ENCODE data around the gene ZDHHC14.

DNA sequence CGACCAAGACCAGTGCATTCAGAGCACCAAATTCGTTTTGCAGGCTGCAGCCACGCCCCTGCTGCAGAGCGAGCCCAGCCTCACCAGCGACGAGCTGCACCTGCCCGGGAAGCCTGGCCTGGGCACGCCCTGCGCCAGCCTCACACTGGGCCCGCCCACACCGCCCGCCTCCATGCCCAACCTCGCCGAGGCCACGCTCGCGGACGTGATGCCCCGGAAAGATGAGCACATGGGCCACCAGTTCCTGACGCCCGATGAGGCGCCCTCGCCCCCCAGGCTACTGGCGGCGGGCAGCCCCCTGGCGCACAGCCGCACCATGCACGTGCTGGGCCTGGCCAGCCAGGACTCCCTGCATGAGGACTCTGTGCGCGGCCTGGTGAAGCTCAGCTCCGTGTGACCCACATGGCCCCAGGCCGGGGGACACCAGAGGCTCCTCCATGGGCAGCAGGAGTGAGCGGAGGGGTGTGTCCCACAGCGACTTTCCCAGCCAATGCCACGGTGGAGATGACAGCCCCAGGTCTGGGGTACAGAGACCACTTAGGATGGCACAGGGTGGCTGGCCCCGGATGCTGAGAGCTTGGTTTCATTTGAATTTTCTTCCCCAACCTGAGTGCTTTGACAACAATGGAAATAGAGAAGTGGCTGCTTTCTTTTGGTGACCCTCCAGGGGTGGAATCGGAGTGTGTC lies 291.9 kb downstream of the ZDHHC14 start:
- TF ChIP-seq EP300 (IDR thresholded peaks at IDR 0.05) (no peak), POLR2A (IDR thresholded peaks at IDR 0.05) (no peak)
- TF ChIP-seq, protein P1, sequence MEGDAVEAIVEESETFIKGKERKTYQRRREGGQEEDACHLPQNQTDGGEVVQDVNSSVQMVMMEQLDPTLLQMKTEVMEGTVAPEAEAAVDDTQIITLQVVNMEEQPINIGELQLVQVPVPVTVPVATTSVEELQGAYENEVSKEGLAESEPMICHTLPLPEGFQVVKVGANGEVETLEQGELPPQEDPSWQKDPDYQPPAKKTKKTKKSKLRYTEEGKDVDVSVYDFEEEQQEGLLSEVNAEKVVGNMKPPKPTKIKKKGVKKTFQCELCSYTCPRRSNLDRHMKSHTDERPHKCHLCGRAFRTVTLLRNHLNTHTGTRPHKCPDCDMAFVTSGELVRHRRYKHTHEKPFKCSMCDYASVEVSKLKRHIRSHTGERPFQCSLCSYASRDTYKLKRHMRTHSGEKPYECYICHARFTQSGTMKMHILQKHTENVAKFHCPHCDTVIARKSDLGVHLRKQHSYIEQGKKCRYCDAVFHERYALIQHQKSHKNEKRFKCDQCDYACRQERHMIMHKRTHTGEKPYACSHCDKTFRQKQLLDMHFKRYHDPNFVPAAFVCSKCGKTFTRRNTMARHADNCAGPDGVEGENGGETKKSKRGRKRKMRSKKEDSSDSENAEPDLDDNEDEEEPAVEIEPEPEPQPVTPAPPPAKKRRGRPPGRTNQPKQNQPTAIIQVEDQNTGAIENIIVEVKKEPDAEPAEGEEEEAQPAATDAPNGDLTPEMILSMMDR (IDR thresholded peaks at IDR 0.05), result no peak
